WTC11 (cell line): ENCODE results near the gene IRF8.

Experiments
- CREB1 ChIP-seq: sonication (generic); formaldehyde crosslinking; IDR thresholded peaks from 2 replicates; pipeline ENCODE4 v1.8.0; 2023; ENCODE audit warnings: mild to moderate bottlenecking, missing genetic modification reagents
- CTCF ChIP-seq: fragments of 200-600 bp; IDR thresholded peaks from 2 replicates; pipeline ENCODE4 v1.8.0; 2022; ENCODE audit warnings: antibody characterized with exemption
- ELF4 ChIP-seq: sonication (generic); formaldehyde crosslinking; IDR thresholded peaks from 2 replicates; pipeline ENCODE4 v1.8.1; 2022; ENCODE audit warnings: low read depth, mild to moderate bottlenecking, moderate library complexity, missing genetic modification reagents
- ETV6 ChIP-seq: sonication (generic); formaldehyde crosslinking; IDR thresholded peaks from 2 replicates; pipeline ENCODE4 v1.8.1; 2022; ENCODE audit warnings: mild to moderate bottlenecking, missing genetic modification reagents
- FOXJ3 ChIP-seq: sonication (generic); formaldehyde crosslinking; IDR thresholded peaks from 2 replicates; pipeline ENCODE4 v1.9.0; 2021; ENCODE audit warnings: missing genetic modification reagents, mild to moderate bottlenecking, borderline replicate concordance
- KAT7 ChIP-seq: sonication (generic); formaldehyde crosslinking; IDR thresholded peaks from 2 replicates; pipeline ENCODE4 v1.8.1; 2023; ENCODE audit warnings: missing genetic modification reagents, mild to moderate bottlenecking, borderline replicate concordance
- MYBL2 ChIP-seq: sonication (generic); formaldehyde crosslinking; IDR thresholded peaks from 2 replicates; pipeline ENCODE4 v1.8.1; 2023; ENCODE audit warnings: mild to moderate bottlenecking, moderate library complexity, missing genetic modification reagents
- NR1H2 ChIP-seq: sonication (generic); formaldehyde crosslinking; IDR thresholded peaks from 2 replicates; pipeline ENCODE4 v1.9.0; 2021; ENCODE audit warnings: mild to moderate bottlenecking, moderate library complexity, missing genetic modification reagents
- RELA ChIP-seq: sonication (generic); formaldehyde crosslinking; IDR thresholded peaks from 2 replicates; pipeline ENCODE4 v1.8.1; 2022; ENCODE audit warnings: missing genetic modification reagents, mild to moderate bottlenecking, borderline replicate concordance
- SP1 ChIP-seq: sonication (generic); formaldehyde crosslinking; conservative IDR thresholded peaks from 2 replicates; pipeline ENCODE4 v1.8.1; 2022; ENCODE audit warnings: missing genetic modification reagents
- TP53 ChIP-seq: sonication (generic); formaldehyde crosslinking; IDR thresholded peaks from 2 replicates; pipeline ENCODE4 v1.8.1; 2023; ENCODE audit warnings: mild to moderate bottlenecking, missing genetic modification reagents
- ZNF396 ChIP-seq: fragments of 250-450 bp; sonication (Bioruptor Pico); IDR thresholded peaks from 2 replicates; pipeline ENCODE4 v1.8.0; 2021; ENCODE audit warnings: mild to moderate bottlenecking, moderate library complexity, borderline replicate concordance
- ZNF671 ChIP-seq: fragments of 250-450 bp; sonication (Bioruptor Pico); IDR thresholded peaks from 2 replicates; pipeline ENCODE4 v1.8.0; 2021; ENCODE audit warnings: mild to moderate bottlenecking
- TF ChIP-seq, protein P1 (sequence below): sonication (generic); formaldehyde crosslinking; IDR thresholded peaks from 2 replicates; pipeline ENCODE4 v1.8.1; 2023; ENCODE audit warnings: mild to moderate bottlenecking, missing genetic modification reagents, borderline replicate concordance

GRCh38 chr16:85878407-85878806, 20.6 kb upstream of the IRF8 start:
- TF ChIP-seq SP1 (CRISPR knock-in tag) (no peak), ZNF671 (CRISPR knock-in tag) (no peak), CREB1 (CRISPR knock-in tag) (no peak), ZNF396 (CRISPR knock-in tag) (no peak), ETV6 (CRISPR knock-in tag) (no peak), KAT7 (CRISPR knock-in tag) (no peak), CTCF (no peak), MYBL2 (no peak), FOXJ3 (no peak), TP53 (no peak), RELA (CRISPR knock-in tag) (no peak), ELF4 (CRISPR knock-in tag) (no peak), NR1H2 (CRISPR knock-in tag) (no peak)
- TF ChIP-seq, protein P1, sequence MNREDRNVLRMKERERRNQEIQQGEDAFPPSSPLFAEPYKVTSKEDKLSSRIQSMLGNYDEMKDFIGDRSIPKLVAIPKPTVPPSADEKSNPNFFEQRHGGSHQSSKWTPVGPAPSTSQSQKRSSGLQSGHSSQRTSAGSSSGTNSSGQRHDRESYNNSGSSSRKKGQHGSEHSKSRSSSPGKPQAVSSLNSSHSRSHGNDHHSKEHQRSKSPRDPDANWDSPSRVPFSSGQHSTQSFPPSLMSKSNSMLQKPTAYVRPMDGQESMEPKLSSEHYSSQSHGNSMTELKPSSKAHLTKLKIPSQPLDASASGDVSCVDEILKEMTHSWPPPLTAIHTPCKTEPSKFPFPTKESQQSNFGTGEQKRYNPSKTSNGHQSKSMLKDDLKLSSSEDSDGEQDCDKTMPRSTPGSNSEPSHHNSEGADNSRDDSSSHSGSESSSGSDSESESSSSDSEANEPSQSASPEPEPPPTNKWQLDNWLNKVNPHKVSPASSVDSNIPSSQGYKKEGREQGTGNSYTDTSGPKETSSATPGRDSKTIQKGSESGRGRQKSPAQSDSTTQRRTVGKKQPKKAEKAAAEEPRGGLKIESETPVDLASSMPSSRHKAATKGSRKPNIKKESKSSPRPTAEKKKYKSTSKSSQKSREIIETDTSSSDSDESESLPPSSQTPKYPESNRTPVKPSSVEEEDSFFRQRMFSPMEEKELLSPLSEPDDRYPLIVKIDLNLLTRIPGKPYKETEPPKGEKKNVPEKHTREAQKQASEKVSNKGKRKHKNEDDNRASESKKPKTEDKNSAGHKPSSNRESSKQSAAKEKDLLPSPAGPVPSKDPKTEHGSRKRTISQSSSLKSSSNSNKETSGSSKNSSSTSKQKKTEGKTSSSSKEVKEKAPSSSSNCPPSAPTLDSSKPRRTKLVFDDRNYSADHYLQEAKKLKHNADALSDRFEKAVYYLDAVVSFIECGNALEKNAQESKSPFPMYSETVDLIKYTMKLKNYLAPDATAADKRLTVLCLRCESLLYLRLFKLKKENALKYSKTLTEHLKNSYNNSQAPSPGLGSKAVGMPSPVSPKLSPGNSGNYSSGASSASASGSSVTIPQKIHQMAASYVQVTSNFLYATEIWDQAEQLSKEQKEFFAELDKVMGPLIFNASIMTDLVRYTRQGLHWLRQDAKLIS (CRISPR knock-in tag) = no peak
